ENCODE results near the gene CBX1. TPM values are rescaled to one million over a fixed set of nuclear protein-coding genes. Genes with fewer than 3 reads are reported as not detected.

CBX1 gene
- polyA plus RNA-seq, 1 donor (not counting 4 experiments of a cell fraction or from before 2014, with no cell fraction given): 42.3 TPM

- H3K4me1 ChIP-seq (ENCODE audit: control insufficient read depth, extremely low read depth, insufficient read depth, low read length): peaks cover 25% of the 10 kb centered on the region
- peaks cover 9% of the 10 kb centered on the region for H4K20me1 ChIP-seq (ENCODE audit: control insufficient read depth, extremely low read depth, insufficient read depth, low read length)
- no peak overlapping the region for H3K9ac ChIP-seq (ENCODE audit: control insufficient read depth, extremely low read depth, insufficient read depth, low read length)
- no peak overlapping the region for H3K4me2 ChIP-seq (ENCODE audit: control insufficient read depth, extremely low read depth, insufficient read depth, low read depth, low read length)
- H2AFZ ChIP-seq (ENCODE audit: control insufficient read depth, low read length): no peak overlapping the region
- TF ChIP-seq CTCF (optimal IDR thresholded peaks at IDR 0.05 in 1 of 3, IDR thresholded peaks at IDR 0.05 in 1 of 3, conservative IDR thresholded peaks at IDR 0.05 in 1 of 3; ENCODE audit: extremely low read depth in 1 of 3, insufficient read depth in 2 of 3, low read length in 3 of 3): no peak
- TF ChIP-seq EZH2 (IDR thresholded peaks at IDR 0.05; ENCODE audit: low read length): no peak
- peaks cover 54% of the 10 kb centered on the region for H3K79me2 ChIP-seq (ENCODE audit: control insufficient read depth, insufficient read depth, low read length)
- no peaks in the 10 kb centered on the region for H3K27me3 ChIP-seq (ENCODE audit: control insufficient read depth, extremely low read depth, insufficient read depth, low read length)
- DNase-seq (ENCODE audit: low read depth, low spot score) (no peak), FAIRE-seq (no peak)
- dilution Hi-C loops (cut with MboI; ENCODE audit: extremely low pct_ligation_motif_present, low sequenced_read_pairs): no loop called here
- H3K36me3 ChIP-seq (ENCODE audit: control insufficient read depth in 2 of 2, extremely low read depth in 1 of 2, insufficient read depth in 2 of 2, low read length in 2 of 2): peaks cover 56 to 70% of the 10 kb centered on the region in 2 experiments
- H3K4me3 ChIP-seq (ENCODE audit: control insufficient read depth in 2 of 3, extremely low read depth in 1 of 3, insufficient read depth in 2 of 3, low read depth in 1 of 3, low read length in 3 of 3): no peak overlapping the region
- no peak overlapping the region for H3K27ac ChIP-seq (ENCODE audit: control insufficient read depth, insufficient read depth, low read length)
- no peaks in the 10 kb centered on the region for H3K9me3 ChIP-seq (ENCODE audit: control insufficient read depth, low read depth, low read length)
- H3K9me1 ChIP-seq (ENCODE audit: control insufficient read depth, extremely low read depth, insufficient read depth, low read length): peaks cover 2% of the 10 kb centered on the region
Measured at GRCh38 chr17:48058393-48059124, 42.7 kb downstream of the CBX1 start.

- Histone ChIP-seq H3K9ac (ENCODE audit: control insufficient read depth, extremely low read depth, insufficient read depth, low read length) (no peak overlapping the region), H2AFZ (ENCODE audit: control insufficient read depth, low read length) (no peak overlapping the region), H3K79me2 (ENCODE audit: control insufficient read depth, insufficient read depth, low read length) (peaks cover 64% of the 10 kb centered on the region), H3K27me3 (ENCODE audit: control insufficient read depth, extremely low read depth, insufficient read depth, low read length) (no peaks in the 10 kb centered on the region), H3K4me3 (ENCODE audit: control insufficient read depth in 2 of 3, extremely low read depth in 1 of 3, insufficient read depth in 2 of 3, low read depth in 1 of 3, low read length in 3 of 3) (no peak overlapping the region), H3K4me1 (ENCODE audit: control insufficient read depth, extremely low read depth, insufficient read depth, low read length) (peaks cover 35% of the 10 kb centered on the region), H4K20me1 (ENCODE audit: control insufficient read depth, extremely low read depth, insufficient read depth, low read length) (peaks cover 12% of the 10 kb centered on the region), H3K27ac (ENCODE audit: control insufficient read depth, insufficient read depth, low read length) (peak overlapping the region; percentile 93), H3K36me3 (ENCODE audit: control insufficient read depth in 2 of 2, extremely low read depth in 1 of 2, insufficient read depth in 2 of 2, low read length in 2 of 2) (peaks cover 56 to 72% of the 10 kb centered on the region in 2 experiments), H3K4me2 (ENCODE audit: control insufficient read depth, extremely low read depth, insufficient read depth, low read depth, low read length) (no peak overlapping the region), H3K9me1 (ENCODE audit: control insufficient read depth, extremely low read depth, insufficient read depth, low read length) (peaks cover 2% of the 10 kb centered on the region), H3K9me3 (ENCODE audit: control insufficient read depth, low read depth, low read length) (no peaks in the 10 kb centered on the region)
- no peak for FAIRE-seq
- TF ChIP-seq EZH2 (IDR thresholded peaks at IDR 0.05; ENCODE audit: low read length): no peak
- no peak for TF ChIP-seq CTCF (optimal IDR thresholded peaks at IDR 0.05 in 1 of 3, IDR thresholded peaks at IDR 0.05 in 1 of 3, conservative IDR thresholded peaks at IDR 0.05 in 1 of 3; ENCODE audit: extremely low read depth in 1 of 3, insufficient read depth in 2 of 3, low read length in 3 of 3)
- no peak for DNase-seq (ENCODE audit: low read depth, low spot score)
- dilution Hi-C loops (cut with MboI; ENCODE audit: extremely low pct_ligation_motif_present, low sequenced_read_pairs): no loop called here
Measured at GRCh38 chr17:48057626-48058025, 43.7 kb downstream of the CBX1 start.
